SW480 (cell line): ENCODE measurements around the gene LGSN.
"Not testable (repeated sequence)": the region's sequence is repeated elsewhere in the genome, so short reads cannot be mapped to it uniquely, and the experiment has no call there.

Experiments
- DNase-seq: peaks from one replicate; pipeline ENCODE4 v3.0.0-alpha.2; 2016; ENCODE audit warnings: low spot score

Gene LGSN

GRCh38 chr6:63319939-63320338 is at the start of gene LGSN:
Gene LGSN, minus strand, starts transcription at chr6:63319983. Its CDS starts 40 bp downstream, at chr6:63319943.
- DNase-seq = no peak

- no peak for DNase-seq
Observed at GRCh38 chr6:63368347-63368746, 48.6 kb upstream of the LGSN start.

GRCh38 chr6:63362500-63363120 is 42.8 kb upstream of the LGSN start:
- DNase-seq = not testable (repeated sequence)

GRCh38 chr6:63357384-63357783 is 37.6 kb upstream of the LGSN start:
- DNase-seq = not testable (repeated sequence)

GRCh38 chr6:63355632-63356031 is 35.8 kb upstream of the LGSN start:
- no peak for DNase-seq

- no peak for DNase-seq
Observed at GRCh38 chr6:63353286-63353630, 33.5 kb upstream of the LGSN start.

GRCh38 chr6:63352544-63353285 is 32.9 kb upstream of the LGSN start:
- DNase-seq = peak; percentile 22

GRCh38 chr6:63352069-63352543 is 32.3 kb upstream of the LGSN start:
- peak; percentile 29 for DNase-seq

- DNase-seq = no peak
Observed at GRCh38 chr6:63349401-63349800, 29.6 kb upstream of the LGSN start.

- no peak for DNase-seq
Observed at GRCh38 chr6:63348836-63349235, 29.1 kb upstream of the LGSN start.

- no peak for DNase-seq
Observed at GRCh38 chr6:63347599-63347998, 27.8 kb upstream of the LGSN start.

- no peak for DNase-seq
Observed at GRCh38 chr6:63346217-63346835, 26.5 kb upstream of the LGSN start.

- DNase-seq = no peak
Observed at GRCh38 chr6:63340351-63340750, 20.6 kb upstream of the LGSN start.

GRCh38 chr6:63334652-63335051 is 14.9 kb upstream of the LGSN start:
- DNase-seq = not testable (repeated sequence)

- no peak for DNase-seq
Observed at GRCh38 chr6:63333440-63333839, 13.7 kb upstream of the LGSN start.

GRCh38 chr6:63326630-63327029 is 6.8 kb upstream of the LGSN start:
- DNase-seq = not testable (repeated sequence)

- DNase-seq = no peak
Observed at GRCh38 chr6:63322981-63323380, 3.2 kb upstream of the LGSN start.

GRCh38 chr6:63321821-63322220 is 2.0 kb upstream of the LGSN start:
- no peak for DNase-seq

GRCh38 chr6:63317641-63318040 is 2.1 kb downstream of the LGSN start:
- DNase-seq = no peak

- DNase-seq = no peak
Observed at GRCh38 chr6:63316113-63316512, 3.7 kb downstream of the LGSN start.

GRCh38 chr6:63313111-63313510 is 6.7 kb downstream of the LGSN start:
- DNase-seq = no peak

GRCh38 chr6:63307581-63308246 is 12.1 kb downstream of the LGSN start:
- DNase-seq = peak; percentile 46

- no peak for DNase-seq
Observed at GRCh38 chr6:63306420-63306819, 13.4 kb downstream of the LGSN start.
